GM19324 (cell line): ENCODE results near the gene C2orf81.

Experiments used
- ATAC-seq: cut with Tn5 transposase; IDR thresholded peaks from one replicate; pipeline ENCODE4 v1.9.1; 2021; ENCODE audit warnings: mild to moderate bottlenecking, moderate library complexity; ENCODE audit not compliant: unreplicated experiment, low FRiP score

C2orf81 gene

GRCh38 chr2:74392449-74392743 is 29.0 kb downstream of the C2orf81 start:
- ATAC-seq: no peak

DNA sequence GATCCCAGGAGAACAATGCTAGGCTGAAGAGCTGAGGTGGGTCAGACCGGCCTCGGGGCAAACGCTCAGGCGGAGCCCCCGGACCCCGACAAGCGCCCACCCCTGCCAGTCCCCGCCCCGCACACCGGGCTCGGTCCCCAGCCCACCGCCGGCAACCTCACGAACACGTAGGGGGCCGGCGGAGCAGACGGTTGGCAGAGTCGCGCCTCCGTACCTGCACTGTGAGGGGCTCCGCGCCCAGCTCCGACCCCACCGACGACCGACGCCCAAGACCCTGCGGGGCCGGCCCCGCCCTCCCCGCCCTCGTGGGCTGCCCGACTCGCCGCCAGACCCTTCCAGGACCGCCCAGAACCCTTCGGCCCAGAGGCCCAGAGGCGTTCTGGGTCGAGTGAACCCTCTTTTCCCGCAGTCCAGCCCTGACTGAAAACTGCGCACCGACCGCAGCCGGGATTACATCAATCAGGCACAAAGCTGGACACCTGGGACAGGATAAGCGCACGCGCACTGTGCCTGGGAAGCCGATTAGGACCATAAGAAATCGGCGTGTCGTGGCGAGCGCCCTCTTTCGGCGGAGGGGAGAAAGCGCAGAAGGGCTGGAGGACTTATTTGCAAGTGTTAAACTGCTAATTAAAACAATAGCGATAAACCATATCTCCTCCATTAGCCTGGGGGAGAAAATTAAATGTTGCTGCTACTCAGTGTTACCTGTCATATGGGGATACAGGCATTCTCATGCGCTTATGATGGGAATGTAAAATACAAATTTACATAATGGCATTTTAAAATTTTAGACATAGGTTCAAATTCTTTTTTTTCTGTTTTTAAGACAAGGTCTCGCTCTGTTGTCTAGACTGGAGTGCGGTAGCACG is 29.6 kb downstream of the C2orf81 start:
- peak; percentile 76 for ATAC-seq

DNA sequence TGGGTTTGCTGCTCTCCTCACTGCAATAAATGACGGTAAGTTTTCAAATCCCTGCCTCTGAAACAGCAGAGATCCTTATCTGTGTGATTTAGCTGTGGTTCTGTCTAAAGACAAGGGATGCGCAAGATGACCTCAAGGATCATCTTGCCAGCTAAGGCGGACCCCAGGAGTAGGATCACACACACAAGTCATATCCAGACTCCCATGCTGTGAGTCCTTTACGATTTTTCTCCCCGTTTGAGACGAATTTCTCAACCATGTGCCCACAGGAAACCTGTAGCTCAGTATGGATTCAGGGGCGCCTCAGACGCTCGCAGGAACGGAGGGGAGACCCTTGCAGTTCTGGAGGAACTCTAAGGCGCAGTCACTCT is 30.2 kb downstream of the C2orf81 start:
- ATAC-seq: no peak

GRCh38 chr2:74390606-74391005 is 30.8 kb downstream of the C2orf81 start:
- no peak for ATAC-seq

- no peak for ATAC-seq
Measured at GRCh38 chr2:74387346-74387745, 34.1 kb downstream of the C2orf81 start.

DNA sequence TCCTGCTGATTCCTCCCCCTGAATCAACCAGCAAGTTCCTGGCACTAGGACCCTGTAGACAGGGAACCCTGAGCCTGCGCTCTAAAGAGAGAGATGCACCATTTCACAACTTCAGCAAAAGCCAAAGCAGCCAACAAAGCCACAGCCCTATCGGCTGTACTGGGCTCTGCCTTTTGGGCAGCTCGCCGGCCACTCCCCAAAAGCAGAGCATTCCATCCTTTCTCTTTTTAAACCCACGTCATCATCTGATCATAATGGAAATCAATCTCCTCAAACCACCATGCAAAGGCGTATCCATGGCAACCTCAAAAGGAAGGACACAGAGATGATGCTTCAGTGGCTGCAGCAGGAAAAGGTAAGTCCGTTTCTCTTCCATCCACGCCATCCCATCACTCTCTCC is 36.0 kb downstream of the C2orf81 start:
- ATAC-seq: no peak

- no peak for ATAC-seq
Measured at GRCh38 chr2:74384051-74384450, 37.4 kb downstream of the C2orf81 start.

DNA sequence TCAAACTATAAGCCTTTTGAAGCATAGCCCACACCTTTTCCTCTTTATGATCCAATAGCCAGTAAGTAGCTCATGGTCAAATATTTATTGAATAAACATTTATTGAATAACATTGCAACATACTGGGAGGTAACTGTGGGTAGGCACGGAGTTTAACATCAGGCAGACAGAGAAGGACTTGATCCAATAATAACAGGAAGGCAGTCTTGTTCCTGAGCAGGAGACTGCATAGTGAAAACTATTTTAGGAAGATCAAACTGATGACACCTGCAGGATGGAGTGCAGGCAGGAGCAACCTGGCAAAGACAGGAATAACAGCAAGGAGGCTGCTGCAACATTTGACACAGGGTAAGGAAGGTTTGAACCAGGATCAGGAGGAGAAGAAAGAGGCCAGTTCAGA is 38.2 kb downstream of the C2orf81 start:
- no peak for ATAC-seq

DNA sequence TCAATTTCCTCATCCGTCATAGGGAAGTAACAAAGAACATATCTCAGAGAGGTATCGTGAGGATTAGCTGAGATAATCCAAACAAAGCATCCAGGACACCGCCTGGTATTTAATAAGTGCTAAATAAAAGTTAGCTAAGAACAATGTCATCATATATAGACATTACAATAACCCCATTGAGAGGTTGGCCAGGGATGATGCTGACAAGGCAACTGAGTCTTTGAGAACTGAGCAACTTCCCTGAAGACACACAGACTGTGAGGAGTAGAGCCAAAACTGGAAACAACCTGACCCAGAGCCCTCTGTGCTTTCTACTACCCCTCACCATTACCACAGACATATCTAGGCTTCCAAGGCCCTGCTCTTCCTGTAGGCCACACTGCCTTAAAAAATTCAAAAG is 39.7 kb downstream of the C2orf81 start:
- ATAC-seq: no peak

DNA sequence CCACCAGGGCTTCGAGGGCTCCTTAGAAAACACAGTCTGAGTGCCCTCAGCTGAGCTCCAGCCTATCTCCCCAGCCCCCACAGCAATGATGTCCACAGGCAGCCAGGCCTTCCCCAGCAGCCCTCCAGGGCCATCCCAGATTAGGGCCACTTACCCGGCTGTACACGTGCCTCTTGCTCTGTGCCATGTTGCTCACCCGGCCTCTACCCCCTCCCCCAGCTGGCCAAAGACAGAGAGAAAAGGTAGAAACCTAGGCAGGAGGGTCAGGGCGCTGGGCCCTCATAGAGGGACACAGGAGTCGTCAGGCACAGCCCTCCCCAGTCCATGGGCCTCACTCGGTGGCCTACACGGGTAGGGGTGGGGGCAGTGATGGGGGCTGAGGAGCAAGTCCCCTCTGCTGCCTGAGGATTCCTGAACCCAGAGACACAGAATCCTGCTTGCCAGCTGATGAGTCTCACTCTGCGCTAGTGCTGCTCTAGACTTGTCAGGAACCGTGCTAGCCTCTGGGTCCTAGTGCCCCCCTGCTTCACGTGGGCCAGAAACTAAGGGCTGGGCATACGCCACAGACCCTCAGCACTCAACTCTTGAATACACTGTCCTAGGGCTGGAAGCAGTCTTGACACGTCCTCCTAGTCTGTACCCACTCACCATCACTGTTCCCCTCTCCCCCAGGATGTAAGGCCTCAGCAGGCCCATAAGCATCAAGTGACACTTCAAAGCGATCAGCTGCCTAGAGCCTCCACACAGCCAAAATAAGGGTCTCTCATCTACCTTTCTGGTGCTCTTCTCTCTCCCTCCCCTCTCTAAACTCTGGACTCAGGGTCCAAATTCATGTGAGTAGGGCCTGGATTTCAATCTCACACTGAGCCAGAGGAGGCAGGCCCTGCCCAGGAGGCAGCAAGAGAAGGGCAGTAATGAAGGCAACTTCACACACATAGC is 41.3 kb downstream of the C2orf81 start, which contains the start of gene DCTN1:
Gene DCTN1 (minus strand): TSS at position 461 of the 939 bp plus-strand sequence. CDS start 274 bp downstream, at position 187.
- ATAC-seq: no peak

DNA sequence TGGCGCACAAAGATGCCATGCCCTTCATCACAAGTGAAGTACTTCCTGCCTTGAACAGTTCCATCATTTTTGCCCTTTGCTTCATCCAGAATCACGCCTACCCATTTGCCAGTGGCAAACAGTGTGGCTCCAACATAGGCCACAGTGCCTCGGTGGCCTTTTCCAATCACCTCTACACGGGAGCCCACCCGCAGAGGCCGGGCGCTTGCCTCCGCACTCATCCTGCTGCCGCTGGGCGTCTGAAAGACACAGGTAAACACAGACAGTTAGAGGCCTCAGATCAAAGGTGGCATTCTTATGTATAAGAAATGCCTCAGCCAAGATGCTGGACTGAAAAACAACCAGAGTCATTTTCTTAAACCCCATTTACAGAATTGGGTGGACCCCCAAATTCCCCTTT is 43.4 kb downstream of the C2orf81 start:
- ATAC-seq: no peak

- ATAC-seq: no peak
Measured at GRCh38 chr2:74375838-74376237, 45.6 kb downstream of the C2orf81 start.

- no peak for ATAC-seq
Measured at GRCh38 chr2:74374509-74375205, 46.8 kb downstream of the C2orf81 start.

DNA sequence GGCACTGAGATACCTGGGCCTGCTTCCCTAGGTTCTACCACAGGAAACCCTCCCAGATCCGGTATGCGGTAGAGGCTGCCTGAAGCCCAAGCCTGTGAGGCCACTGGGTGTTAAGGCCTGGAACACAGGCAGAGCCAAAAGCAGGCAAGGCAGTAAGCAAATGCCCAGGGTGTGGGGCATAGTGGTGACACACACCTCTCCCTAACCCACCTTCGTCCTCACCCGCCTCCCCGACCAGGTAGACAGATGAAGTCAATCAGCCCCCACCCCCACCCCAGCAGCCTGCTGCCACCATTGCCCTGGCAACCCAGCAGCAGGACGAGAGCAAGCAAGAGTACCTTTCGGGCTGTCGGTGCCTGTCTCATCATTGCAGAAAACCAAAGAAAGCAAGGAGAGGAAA is 47.4 kb downstream of the C2orf81 start:
- ATAC-seq: no peak

DNA sequence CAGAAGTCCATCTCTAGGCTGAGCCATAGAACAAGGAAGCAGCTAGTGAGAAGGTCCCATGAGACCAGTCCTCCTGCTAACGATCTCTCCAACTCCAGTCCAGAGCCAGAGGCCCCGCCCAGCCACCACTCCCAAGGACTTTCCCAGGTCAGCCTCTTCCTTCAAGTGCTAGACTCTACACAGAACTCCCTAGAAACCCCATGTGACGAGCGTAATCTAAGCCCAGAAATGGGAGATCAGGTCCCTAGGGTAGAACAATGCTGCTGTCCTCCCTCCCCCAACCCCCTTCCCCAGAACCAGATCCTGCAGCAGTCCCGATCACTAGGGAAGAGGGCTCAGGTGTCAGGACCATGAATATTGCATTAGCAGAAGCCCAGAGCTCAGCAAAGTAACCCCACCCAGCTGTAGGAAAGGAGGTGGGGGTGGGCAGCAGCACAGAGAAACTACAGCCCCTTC is 48.2 kb downstream of the C2orf81 start:
- ATAC-seq: no peak

- no peak for ATAC-seq
Measured at GRCh38 chr2:74372674-74373073, 48.7 kb downstream of the C2orf81 start.

GRCh38 chr2:74371421-74371820 is 50.0 kb downstream of the C2orf81 start:
- ATAC-seq: no peak

DNA sequence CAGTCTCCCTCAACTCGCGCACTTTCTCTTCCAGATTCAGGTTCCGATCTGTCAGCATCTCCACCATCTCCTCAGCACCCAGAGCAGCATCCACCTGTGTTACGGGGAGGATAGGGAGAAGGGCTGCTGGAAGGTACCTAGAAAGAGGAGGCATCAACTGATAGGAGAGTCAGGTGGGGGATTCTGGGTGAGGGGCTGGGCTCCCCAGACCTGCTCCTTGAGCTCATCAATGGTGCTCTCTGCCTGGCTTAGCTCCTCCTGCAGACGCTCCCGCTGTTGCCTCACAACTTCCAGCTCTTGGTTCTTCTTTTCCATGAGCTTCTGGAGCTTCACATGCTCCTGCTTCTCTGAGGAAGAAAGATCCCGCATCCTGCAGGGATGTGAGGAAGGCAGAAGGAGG is 51.4 kb downstream of the C2orf81 start:
- ATAC-seq: no peak

- no peak for ATAC-seq
Measured at GRCh38 chr2:74368499-74368898, 52.9 kb downstream of the C2orf81 start.

- ATAC-seq: no peak
Measured at GRCh38 chr2:74367789-74368188, 53.6 kb downstream of the C2orf81 start.

GRCh38 chr2:74366036-74366435 is 55.4 kb downstream of the C2orf81 start:
- ATAC-seq: no peak
